Measurements from ENCODE around the gene ERC1. TPM values are rescaled to one million over a fixed set of nuclear protein-coding genes. Genes with fewer than 3 reads are reported as not detected.

The ERC1 gene
- total RNA-seq, 2 donors from 2014 or later = 26.9 to 41.9 TPM

DNA sequence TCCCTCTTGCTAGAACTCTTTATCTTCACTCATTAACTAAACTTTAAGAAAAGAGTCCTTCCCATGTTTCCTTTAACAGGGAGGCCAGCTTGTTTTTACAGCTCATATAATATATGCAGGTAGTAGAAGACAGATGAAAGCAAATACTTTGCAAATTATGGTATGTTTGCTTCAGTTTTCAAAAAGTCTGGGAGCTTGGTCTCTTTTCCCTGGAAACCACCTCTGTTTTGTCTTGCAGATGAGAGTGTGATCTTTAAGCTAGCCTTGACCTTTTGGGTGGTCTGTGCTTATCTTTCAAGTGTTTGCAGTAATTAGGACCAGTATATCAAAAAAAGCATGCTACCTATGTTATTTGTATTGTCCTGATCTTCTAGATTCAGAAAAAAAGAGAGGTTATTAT, 62.7 kb downstream of the ERC1 start:
- intact Hi-C loops (cut with DNase I) = no loop called here
- H3K27me3 ChIP-seq = no peaks in the 10 kb centered on the region
- no peak for DNase-seq

DNA sequence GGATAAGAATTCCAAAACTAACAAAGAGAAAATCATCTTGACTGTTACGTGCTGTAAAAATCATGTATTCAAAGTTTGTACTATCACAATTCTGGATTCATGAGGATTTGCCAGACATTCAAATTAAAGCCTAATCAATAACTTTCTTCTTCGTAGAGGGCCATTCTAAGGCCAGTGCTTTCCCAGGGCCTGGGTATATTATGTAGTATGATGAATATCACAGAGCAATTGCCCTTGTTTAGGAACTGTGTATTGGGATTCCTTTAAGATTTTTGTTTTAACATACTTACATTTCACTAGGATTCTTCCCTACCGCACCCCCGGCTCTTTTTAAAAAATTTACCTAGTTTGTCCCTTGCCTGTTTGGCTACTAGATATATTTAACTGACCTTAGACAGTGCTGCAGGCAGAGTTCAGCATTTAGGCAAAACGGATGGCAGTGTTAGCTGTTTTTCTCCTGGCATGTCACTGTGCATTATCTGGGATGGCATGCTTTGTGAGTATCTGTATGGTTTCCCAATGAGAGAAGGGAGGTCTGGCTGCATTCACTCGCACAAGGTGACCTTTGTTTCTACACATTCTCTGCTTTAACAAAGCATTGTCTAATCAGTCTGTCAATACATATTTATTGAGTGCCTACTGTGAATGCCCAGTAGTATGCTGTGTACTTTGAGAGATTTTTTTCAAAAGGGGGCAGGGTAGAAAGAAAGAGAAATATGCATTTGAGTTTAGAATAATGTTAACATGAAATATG, 63.3 kb downstream of the ERC1 start:
- H3K4me3 ChIP-seq = no peak overlapping the region
- no peak for DNase-seq
- TF ChIP-seq, protein P1, sequence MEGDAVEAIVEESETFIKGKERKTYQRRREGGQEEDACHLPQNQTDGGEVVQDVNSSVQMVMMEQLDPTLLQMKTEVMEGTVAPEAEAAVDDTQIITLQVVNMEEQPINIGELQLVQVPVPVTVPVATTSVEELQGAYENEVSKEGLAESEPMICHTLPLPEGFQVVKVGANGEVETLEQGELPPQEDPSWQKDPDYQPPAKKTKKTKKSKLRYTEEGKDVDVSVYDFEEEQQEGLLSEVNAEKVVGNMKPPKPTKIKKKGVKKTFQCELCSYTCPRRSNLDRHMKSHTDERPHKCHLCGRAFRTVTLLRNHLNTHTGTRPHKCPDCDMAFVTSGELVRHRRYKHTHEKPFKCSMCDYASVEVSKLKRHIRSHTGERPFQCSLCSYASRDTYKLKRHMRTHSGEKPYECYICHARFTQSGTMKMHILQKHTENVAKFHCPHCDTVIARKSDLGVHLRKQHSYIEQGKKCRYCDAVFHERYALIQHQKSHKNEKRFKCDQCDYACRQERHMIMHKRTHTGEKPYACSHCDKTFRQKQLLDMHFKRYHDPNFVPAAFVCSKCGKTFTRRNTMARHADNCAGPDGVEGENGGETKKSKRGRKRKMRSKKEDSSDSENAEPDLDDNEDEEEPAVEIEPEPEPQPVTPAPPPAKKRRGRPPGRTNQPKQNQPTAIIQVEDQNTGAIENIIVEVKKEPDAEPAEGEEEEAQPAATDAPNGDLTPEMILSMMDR (IDR thresholded peaks at IDR 0.05) = no peak
- H3K36me3 ChIP-seq = no peaks in the 10 kb centered on the region
- H3K27me3 ChIP-seq = no peaks in the 10 kb centered on the region
- H3K9me3 ChIP-seq = no peaks in the 10 kb centered on the region
- H3K4me1 ChIP-seq = no peaks in the 10 kb centered on the region
- no peak overlapping the region for H3K9ac ChIP-seq (ENCODE audit: low read depth in 2 of 2, low read length in 2 of 2)
- H3K27ac ChIP-seq = no peak overlapping the region
- intact Hi-C loops (cut with DNase I) = no loop called here

More for the DNA sequence above, 62.7 kb downstream of the ERC1 start:
- Histone ChIP-seq H3K4me1 (no peaks in the 10 kb centered on the region), H3K27ac (no peak overlapping the region), H3K9me3 (no peaks in the 10 kb centered on the region), H3K36me3 (no peaks in the 10 kb centered on the region), H3K4me3 (no peak overlapping the region), H3K9ac (ENCODE audit: low read depth in 2 of 2, low read length in 2 of 2) (no peak overlapping the region)
- TF ChIP-seq, protein P1 (IDR thresholded peaks at IDR 0.05) = no peak

DNA sequence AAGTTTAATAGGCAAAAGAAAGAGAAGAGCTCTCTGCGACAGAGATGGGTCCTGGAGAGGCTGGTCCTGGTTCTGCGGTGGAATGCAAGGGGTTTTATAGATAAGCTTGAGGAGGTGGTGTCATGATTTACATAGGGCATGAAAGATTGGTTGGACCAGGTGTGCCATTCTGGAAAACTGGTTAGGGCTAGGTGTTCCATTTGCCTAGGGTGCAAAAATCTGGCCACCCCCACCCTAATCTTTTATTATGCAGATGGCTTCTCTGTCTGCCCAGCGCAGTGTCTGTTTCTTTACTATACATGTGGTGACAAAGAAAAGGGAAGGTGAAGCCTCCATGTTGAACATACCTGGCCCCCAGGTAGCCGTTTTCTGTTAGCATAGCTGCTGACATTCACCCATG, 65.4 kb downstream of the ERC1 start:
- H3K36me3 ChIP-seq = no peaks in the 10 kb centered on the region
- H3K4me3 ChIP-seq = no peak overlapping the region
- intact Hi-C loops (cut with DNase I) = no loop called here
- H3K4me1 ChIP-seq = no peaks in the 10 kb centered on the region
- H3K9ac ChIP-seq (ENCODE audit: low read depth in 2 of 2, low read length in 2 of 2) = no peak overlapping the region
- no peak for DNase-seq
- no peaks in the 10 kb centered on the region for H3K27me3 ChIP-seq
- H3K27ac ChIP-seq = no peak overlapping the region
- TF ChIP-seq, protein P1 (IDR thresholded peaks at IDR 0.05) = no peak
- no peaks in the 10 kb centered on the region for H3K9me3 ChIP-seq

DNA sequence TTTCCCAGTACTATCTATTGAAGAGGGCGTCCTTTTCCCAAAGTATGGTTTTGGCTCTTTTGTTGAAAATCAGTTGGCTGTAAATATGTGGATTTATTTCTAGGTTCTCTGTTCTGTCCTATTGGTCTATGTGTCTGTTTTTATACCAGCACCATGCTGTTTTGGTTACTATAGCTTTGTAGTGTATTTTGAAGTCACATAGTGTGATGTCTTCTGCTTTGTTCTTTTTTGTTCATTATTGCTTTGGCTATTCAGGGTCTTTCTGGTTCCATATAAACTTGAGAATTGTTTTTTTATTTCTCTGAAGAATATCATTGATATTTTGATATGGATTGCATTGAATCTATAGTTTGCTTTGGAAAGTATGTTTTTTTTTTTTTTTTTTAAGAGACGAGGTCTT, 67.4 kb downstream of the ERC1 start:
- DNase-seq = no peak
- Histone ChIP-seq H3K36me3 (no peaks in the 10 kb centered on the region), H3K4me3 (no peak overlapping the region), H3K9ac (ENCODE audit: low read depth in 2 of 2, low read length in 2 of 2) (no peak overlapping the region), H3K27ac (no peak overlapping the region), H3K9me3 (no peaks in the 10 kb centered on the region), H3K4me1 (no peaks in the 10 kb centered on the region), H3K27me3 (no peaks in the 10 kb centered on the region)
- TF ChIP-seq, protein P1 (IDR thresholded peaks at IDR 0.05) = no peak
- intact Hi-C loops (cut with DNase I) = no loop called here

DNA sequence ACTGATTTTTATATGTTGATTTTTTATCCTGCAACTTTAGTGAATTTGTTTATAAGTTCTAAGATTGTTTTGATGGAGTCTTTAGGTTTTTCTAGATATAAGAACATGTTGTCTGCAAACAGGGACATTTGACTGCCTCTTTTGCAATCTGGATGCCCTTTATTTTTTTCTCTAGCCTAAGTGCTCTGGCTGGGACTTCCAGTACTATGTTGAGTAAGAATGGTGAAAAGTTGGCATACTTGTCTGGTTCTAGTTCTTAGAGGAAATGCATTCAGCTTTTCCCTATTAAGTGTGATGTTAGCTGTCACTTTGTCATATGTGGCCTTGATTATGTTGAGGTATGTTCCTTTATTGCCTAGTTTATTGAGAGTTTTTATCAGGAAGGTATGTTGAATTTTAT, 68.1 kb downstream of the ERC1 start:
- Histone ChIP-seq H3K9me3 (no peaks in the 10 kb centered on the region), H3K4me3 (no peak overlapping the region), H3K36me3 (no peaks in the 10 kb centered on the region), H3K4me1 (no peaks in the 10 kb centered on the region), H3K27ac (no peak overlapping the region), H3K9ac (ENCODE audit: low read depth in 2 of 2, low read length in 2 of 2) (no peak overlapping the region), H3K27me3 (no peaks in the 10 kb centered on the region)
- TF ChIP-seq, protein P1 (IDR thresholded peaks at IDR 0.05) = no peak
- no peak for DNase-seq
- intact Hi-C loops (cut with DNase I) = no loop called here

Measured in colonic mucosa (tissue), 4 donors.